ENCODE measurements around the gene ROBO1. TPM values are rescaled to one million over a fixed set of nuclear protein-coding genes. Genes with fewer than 3 reads are reported as not detected.
A peak's percentile ranks its signal among the peaks of the same experiment; 100 is the strongest.

The ROBO1 gene
- total RNA-seq, 1 donor from 2014 or later: 13.4 TPM

- Histone ChIP-seq H3K9me3 (no peaks in the 10 kb centered on the region), H3K4me3 (peak overlapping the region in 1 of 2 donors; percentile 16), H3K36me3 (no peaks in the 10 kb centered on the region), H3K27me3 (no peaks in the 10 kb centered on the region), H3K27ac (no peak overlapping the region), H3K4me1 (no peaks in the 10 kb centered on the region)
- no peak for DNase-seq (ENCODE audit: low spot score in 2 of 2)
- TF ChIP-seq CTCF (IDR thresholded peaks at IDR 0.05): no peak
- intact Hi-C loops (cut with DNase I): no loop called here
Measured at GRCh38 chr3:78974181-78974790, 793.5 kb downstream of the ROBO1 start.

GRCh38 chr3:78972617-78973301 lies 795.0 kb downstream of the ROBO1 start:
- intact Hi-C loops (cut with DNase I): no loop called here
- Histone ChIP-seq H3K27ac (no peak overlapping the region), H3K36me3 (no peaks in the 10 kb centered on the region), H3K9me3 (no peaks in the 10 kb centered on the region), H3K4me1 (no peaks in the 10 kb centered on the region), H3K27me3 (no peaks in the 10 kb centered on the region), H3K4me3 (no peak overlapping the region)
- no peak for TF ChIP-seq CTCF (IDR thresholded peaks at IDR 0.05)
- DNase-seq (ENCODE audit: low spot score in 2 of 2): no peak

GRCh38 chr3:78970656-78971055 lies 797.1 kb downstream of the ROBO1 start:
- no peaks in the 10 kb centered on the region for H3K36me3 ChIP-seq
- TF ChIP-seq CTCF (IDR thresholded peaks at IDR 0.05): no peak
- DNase-seq (ENCODE audit: low spot score in 2 of 2): no peak
- no peak overlapping the region for H3K4me3 ChIP-seq
- no peaks in the 10 kb centered on the region for H3K4me1 ChIP-seq
- no peaks in the 10 kb centered on the region for H3K9me3 ChIP-seq
- H3K27me3 ChIP-seq: no peaks in the 10 kb centered on the region
- H3K27ac ChIP-seq: no peak overlapping the region
- intact Hi-C loops (cut with DNase I): no loop called here

GRCh38 chr3:78969483-78969882 lies 798.3 kb downstream of the ROBO1 start:
- no peak overlapping the region for H3K27ac ChIP-seq
- TF ChIP-seq CTCF (IDR thresholded peaks at IDR 0.05): no peak
- H3K4me1 ChIP-seq: no peaks in the 10 kb centered on the region
- no peaks in the 10 kb centered on the region for H3K9me3 ChIP-seq
- no peaks in the 10 kb centered on the region for H3K27me3 ChIP-seq
- H3K4me3 ChIP-seq: no peak overlapping the region
- DNase-seq (ENCODE audit: low spot score in 2 of 2): no peak
- intact Hi-C loops (cut with DNase I): no loop called here
- no peaks in the 10 kb centered on the region for H3K36me3 ChIP-seq

- H3K36me3 ChIP-seq: no peaks in the 10 kb centered on the region
- no peaks in the 10 kb centered on the region for H3K4me1 ChIP-seq
- no peaks in the 10 kb centered on the region for H3K9me3 ChIP-seq
- no peak for TF ChIP-seq CTCF (IDR thresholded peaks at IDR 0.05)
- intact Hi-C loops (cut with DNase I): no loop called here
- no peaks in the 10 kb centered on the region for H3K27me3 ChIP-seq
- no peak overlapping the region for H3K27ac ChIP-seq
- no peak overlapping the region for H3K4me3 ChIP-seq
- DNase-seq (ENCODE audit: low spot score in 2 of 2): no peak
Measured at GRCh38 chr3:78967061-78967460, 800.7 kb downstream of the ROBO1 start.

Measured in ascending aorta (tissue), 2 donors.